ENCODE data around the gene RANBP3L. TPM values are rescaled to one million over a fixed set of nuclear protein-coding genes. Genes with fewer than 3 reads are reported as not detected.
"Not testable (repeated sequence)": the region's sequence is repeated elsewhere in the genome, so short reads cannot be mapped to it uniquely, and the experiment has no call there.

Gene RANBP3L
- total and polyA plus RNA-seq, 8 donors: 0.20 to 17.0 (median 1.9) TPM; not detected in 2

DNA sequence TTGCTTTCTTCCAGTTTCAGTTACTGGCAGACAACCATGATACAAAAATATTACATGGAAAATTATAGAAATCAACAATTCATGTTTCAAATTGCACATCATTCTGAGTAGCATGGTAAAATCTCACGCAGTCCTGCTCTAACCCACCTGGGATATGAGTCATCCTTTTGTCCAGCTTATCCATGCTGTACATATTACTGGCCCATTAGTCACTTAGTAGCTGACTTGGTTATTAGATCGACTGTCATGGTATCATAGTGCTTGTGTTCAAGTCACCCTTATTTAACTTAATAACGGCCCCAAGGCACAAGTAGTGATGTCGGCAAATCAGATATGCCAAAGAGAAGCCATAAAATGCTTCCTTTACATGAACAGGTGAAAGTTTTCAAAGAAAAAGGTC lies 101.2 kb downstream of the RANBP3L start:
- DNase-seq: no peak
- intact Hi-C loops (cut with DNase I; ENCODE audit: low total_unique reads): no loop called here
- TF ChIP-seq POLR2AphosphoS5 (IDR thresholded peaks at IDR 0.05) (no peak), POLR2A (IDR thresholded peaks at IDR 0.05) (no peak), EP300 (IDR thresholded peaks at IDR 0.05) (no peak), CTCF (IDR thresholded peaks at IDR 0.05) (no peak)
- no peak overlapping the region for H3K27ac ChIP-seq
- H3K4me1 ChIP-seq: peaks cover 0 to 3% (median 0%) of the 10 kb centered on the region in 4 donors
- H3K36me3 ChIP-seq: peaks cover 12 to 81% (median 79%) of the 10 kb centered on the region in 4 donors
- H3K27me3 ChIP-seq: no peaks in the 10 kb centered on the region
- H3K9me3 ChIP-seq: no peaks in the 10 kb centered on the region
- WGBS, 5 donors: 87 to 94% (median 90%) methylated on average over 4 of the region's 4 CpGs
- no peak overlapping the region for H3K4me3 ChIP-seq

GRCh38 chr5:36199620-36200019 lies 102.1 kb downstream of the RANBP3L start:
- no peak for DNase-seq
- TF ChIP-seq CTCF (IDR thresholded peaks at IDR 0.05) (no peak), POLR2A (IDR thresholded peaks at IDR 0.05) (no peak), EP300 (IDR thresholded peaks at IDR 0.05) (no peak)
- intact Hi-C loops (cut with DNase I; ENCODE audit: low total_unique reads): no loop called here
- no peaks in the 10 kb centered on the region for H3K27me3 ChIP-seq
- 76 to 87% (median 79%) methylated on average over 2 of the region's 2 CpGs for whole genome bisulfite sequencing, 5 donors
- H3K9me3 ChIP-seq: no peaks in the 10 kb centered on the region
- H3K27ac ChIP-seq: no peak overlapping the region
- peaks cover 10 to 83% (median 81%) of the 10 kb centered on the region in 4 donors for H3K36me3 ChIP-seq
- H3K4me3 ChIP-seq: no peak overlapping the region
- peaks cover 0 to 3% (median 0%) of the 10 kb centered on the region in 4 donors for H3K4me1 ChIP-seq

DNA sequence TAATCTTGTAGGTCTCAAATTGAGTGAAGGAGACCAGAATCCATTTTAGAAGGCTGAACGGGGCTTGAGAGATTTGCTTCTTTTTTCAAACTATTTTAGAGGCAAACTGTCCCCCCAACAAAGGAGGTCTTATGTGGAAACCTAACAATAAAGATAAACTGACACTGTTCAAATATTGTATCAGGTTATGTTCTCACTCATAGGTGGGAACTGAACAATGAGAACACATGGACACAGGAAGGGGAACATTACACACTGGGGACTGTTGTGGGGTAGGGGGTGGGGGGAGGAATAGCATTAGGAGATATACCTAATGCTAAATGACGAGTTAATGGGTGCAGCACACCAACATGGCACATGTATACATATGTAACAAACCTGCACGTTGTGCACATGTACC lies 102.9 kb downstream of the RANBP3L start:
- peaks cover 12 to 87% (median 80%) of the 10 kb centered on the region in 4 donors for H3K36me3 ChIP-seq
- H3K9me3 ChIP-seq; H3K27me3 ChIP-seq; H3K4me1 ChIP-seq; H3K4me3 ChIP-seq; DNase-seq; intact Hi-C loops (cut with DNase I; ENCODE audit: low total_unique reads); H3K27ac ChIP-seq: not testable (repeated sequence)
- 57 to 72% (median 63%) methylated on average over 2 to 3 of the region's 3 CpGs for WGBS, 5 donors

Other genes with a start within 250 kb of the RANBP3L start
- gene UGT3A2, start 235.0 kb downstream of the RANBP3L start, total RNA-seq: not detected
- gene UGT3A2, start 235.0 kb downstream of the RANBP3L start, polyA plus RNA-seq: 1 to 10 TPM in 1 of 3 donors, not detected in 2; 2.0 TPM
- gene LMBRD2, start 150.0 kb downstream of the RANBP3L start, total RNA-seq: 100 to 1,000 TPM in 1 of 5 donors, 10 to 100 TPM in 2, 1 to 10 TPM in 1, under 1 TPM in 1; 0.58 to 122 (median 10.3) TPM
- gene LMBRD2, start 150.0 kb downstream of the RANBP3L start, polyA plus RNA-seq: 1 to 10 TPM; 1.4 to 2.7 (median 1.7) TPM
- 10 to 100 TPM in 4 of 5 donors, 1 to 10 TPM in 1; 4.3 to 25.7 (median 20.3) TPM for gene SKP2, start 149.8 kb downstream of the RANBP3L start, total RNA-seq
- 1 to 10 TPM; 2.4 to 4.2 (median 2.9) TPM for gene SKP2, start 149.8 kb downstream of the RANBP3L start, polyA plus RNA-seq
- gene NADK2, start 60.0 kb downstream of the RANBP3L start, total RNA-seq: 100 to 1,000 TPM in 1 of 5 donors, 10 to 100 TPM in 4; 20.4 to 132 (median 60.6) TPM
- 10 to 100 TPM in 2 of 3 donors, 1 to 10 TPM in 1; 9.1 to 15.9 (median 15.9) TPM for gene NADK2, start 60.0 kb downstream of the RANBP3L start, polyA plus RNA-seq

All from stomach (tissue), 9 donors.